ENCODE data around the gene COX5A. TPM values are rescaled to one million over a fixed set of nuclear protein-coding genes. Genes with fewer than 3 reads are reported as not detected.

COX5A gene
- total RNA-seq, 1 experiment from 2014 or later: 307 TPM

DNA sequence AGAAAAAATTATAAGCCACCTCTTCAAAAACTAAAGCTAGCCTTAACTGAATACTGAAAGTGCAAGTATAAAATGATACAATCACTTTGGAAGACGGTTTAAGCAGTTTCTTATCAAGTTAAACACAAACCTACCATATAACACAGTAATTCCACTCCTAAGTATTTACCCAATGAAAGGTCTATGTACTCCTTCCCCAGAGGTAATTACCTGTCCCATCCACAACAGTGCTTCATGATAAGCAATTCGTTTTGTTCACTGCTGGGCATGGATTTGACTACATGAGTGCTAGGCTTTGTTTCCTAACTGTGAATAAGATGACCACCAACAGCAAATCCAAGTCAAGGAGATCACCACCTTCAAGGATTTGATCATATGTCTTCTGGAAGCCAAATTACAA lies 4.3 kb downstream of the COX5A start (continued):
- TF ChIP-seq, protein P1, sequence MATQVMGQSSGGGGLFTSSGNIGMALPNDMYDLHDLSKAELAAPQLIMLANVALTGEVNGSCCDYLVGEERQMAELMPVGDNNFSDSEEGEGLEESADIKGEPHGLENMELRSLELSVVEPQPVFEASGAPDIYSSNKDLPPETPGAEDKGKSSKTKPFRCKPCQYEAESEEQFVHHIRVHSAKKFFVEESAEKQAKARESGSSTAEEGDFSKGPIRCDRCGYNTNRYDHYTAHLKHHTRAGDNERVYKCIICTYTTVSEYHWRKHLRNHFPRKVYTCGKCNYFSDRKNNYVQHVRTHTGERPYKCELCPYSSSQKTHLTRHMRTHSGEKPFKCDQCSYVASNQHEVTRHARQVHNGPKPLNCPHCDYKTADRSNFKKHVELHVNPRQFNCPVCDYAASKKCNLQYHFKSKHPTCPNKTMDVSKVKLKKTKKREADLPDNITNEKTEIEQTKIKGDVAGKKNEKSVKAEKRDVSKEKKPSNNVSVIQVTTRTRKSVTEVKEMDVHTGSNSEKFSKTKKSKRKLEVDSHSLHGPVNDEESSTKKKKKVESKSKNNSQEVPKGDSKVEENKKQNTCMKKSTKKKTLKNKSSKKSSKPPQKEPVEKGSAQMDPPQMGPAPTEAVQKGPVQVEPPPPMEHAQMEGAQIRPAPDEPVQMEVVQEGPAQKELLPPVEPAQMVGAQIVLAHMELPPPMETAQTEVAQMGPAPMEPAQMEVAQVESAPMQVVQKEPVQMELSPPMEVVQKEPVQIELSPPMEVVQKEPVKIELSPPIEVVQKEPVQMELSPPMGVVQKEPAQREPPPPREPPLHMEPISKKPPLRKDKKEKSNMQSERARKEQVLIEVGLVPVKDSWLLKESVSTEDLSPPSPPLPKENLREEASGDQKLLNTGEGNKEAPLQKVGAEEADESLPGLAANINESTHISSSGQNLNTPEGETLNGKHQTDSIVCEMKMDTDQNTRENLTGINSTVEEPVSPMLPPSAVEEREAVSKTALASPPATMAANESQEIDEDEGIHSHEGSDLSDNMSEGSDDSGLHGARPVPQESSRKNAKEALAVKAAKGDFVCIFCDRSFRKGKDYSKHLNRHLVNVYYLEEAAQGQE (IDR thresholded peaks at IDR 0.05; ENCODE audit: low read depth): no peak
- TF ChIP-seq, protein P2, sequence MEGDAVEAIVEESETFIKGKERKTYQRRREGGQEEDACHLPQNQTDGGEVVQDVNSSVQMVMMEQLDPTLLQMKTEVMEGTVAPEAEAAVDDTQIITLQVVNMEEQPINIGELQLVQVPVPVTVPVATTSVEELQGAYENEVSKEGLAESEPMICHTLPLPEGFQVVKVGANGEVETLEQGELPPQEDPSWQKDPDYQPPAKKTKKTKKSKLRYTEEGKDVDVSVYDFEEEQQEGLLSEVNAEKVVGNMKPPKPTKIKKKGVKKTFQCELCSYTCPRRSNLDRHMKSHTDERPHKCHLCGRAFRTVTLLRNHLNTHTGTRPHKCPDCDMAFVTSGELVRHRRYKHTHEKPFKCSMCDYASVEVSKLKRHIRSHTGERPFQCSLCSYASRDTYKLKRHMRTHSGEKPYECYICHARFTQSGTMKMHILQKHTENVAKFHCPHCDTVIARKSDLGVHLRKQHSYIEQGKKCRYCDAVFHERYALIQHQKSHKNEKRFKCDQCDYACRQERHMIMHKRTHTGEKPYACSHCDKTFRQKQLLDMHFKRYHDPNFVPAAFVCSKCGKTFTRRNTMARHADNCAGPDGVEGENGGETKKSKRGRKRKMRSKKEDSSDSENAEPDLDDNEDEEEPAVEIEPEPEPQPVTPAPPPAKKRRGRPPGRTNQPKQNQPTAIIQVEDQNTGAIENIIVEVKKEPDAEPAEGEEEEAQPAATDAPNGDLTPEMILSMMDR (IDR thresholded peaks at IDR 0.05 in 2 of 3, conservative IDR thresholded peaks at IDR 0.05 in 1 of 3; ENCODE audit: borderline replicate concordance in 1 of 3, insufficient read depth in 1 of 3, low read depth in 2 of 3, low read length in 2 of 3): no peak
- TF ChIP-seq SRF (IDR thresholded peaks at IDR 0.05; ENCODE audit: low read depth) (no peak), ZNF274 (IDR thresholded peaks at IDR 0.05; ENCODE audit: low read depth, low read length) (no peak)

DNA sequence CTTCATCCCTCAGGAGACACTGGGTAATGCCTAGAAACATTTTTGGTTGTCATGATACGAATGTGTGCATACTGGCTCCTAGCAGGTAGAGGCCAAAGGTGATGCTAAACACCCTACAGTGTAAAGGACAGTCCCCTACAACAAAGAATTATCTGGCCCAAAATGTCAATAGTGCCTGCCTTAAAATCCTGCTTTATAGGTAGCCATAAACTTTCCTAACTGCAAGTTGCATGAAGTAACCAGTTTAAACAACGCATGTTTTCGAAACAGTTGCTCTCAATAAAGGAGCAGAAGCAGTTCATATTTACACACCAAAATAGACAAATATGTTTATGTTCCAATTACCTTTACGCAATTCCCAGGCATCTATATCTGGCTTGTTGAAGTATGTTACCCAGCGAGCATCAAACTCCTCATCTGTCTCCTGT lies 9.1 kb downstream of the COX5A start:
- intact Hi-C loops (cut with micrococcal nuclease): no loop called here
- no peak for ATAC-seq
- no peak for DNase-seq (ENCODE audit: low read depth, low spot score)
- H3K4me1 ChIP-seq (ENCODE audit: control insufficient read depth in 1 of 2, insufficient read depth in 2 of 2, low read length in 2 of 2): no peaks in the 10 kb centered on the region
- H3K79me2 ChIP-seq (ENCODE audit: insufficient read depth, low read length): peaks cover 85% of the 10 kb centered on the region
- H2AFZ ChIP-seq (ENCODE audit: low read depth, low read length, poor library complexity, severe bottlenecking): no peak overlapping the region
- RAD21 ChIA-PET (ENCODE audit: low non-redundant PET in 1 of 2, low total read pairs in 2 of 2, uncharacterized antibody in 2 of 2, unreplicated experiment in 2 of 2): no interaction called here
- H3K9me3 ChIP-seq (ENCODE audit: control insufficient read depth in 1 of 2, insufficient read depth in 1 of 2, low read depth in 1 of 2, low read length in 2 of 2): no peaks in the 10 kb centered on the region
- no peak overlapping the region for H3K4me3 ChIP-seq (replicated peaks in 1 of 2; ENCODE audit: low read depth in 1 of 2, low read length in 2 of 2)
- no peak overlapping the region for H3K9ac ChIP-seq (ENCODE audit: low read length)
- TSS peak; percentile 12 for BruUV-seq (replicated peaks)
- peaks cover 7% of the 10 kb centered on the region; the same call in 1 of the 2 replicates for H4K20me1 ChIP-seq (ENCODE audit: insufficient read depth)
- no peaks in the 10 kb centered on the region for H3K27me3 ChIP-seq (ENCODE audit: insufficient read depth, low read length)
- no peaks in the 10 kb centered on the region for H3K9me2 ChIP-seq (ENCODE audit: insufficient read depth)
- TF ChIP-seq SRF (IDR thresholded peaks at IDR 0.05; ENCODE audit: low read depth): no peak
- no peak for TF ChIP-seq JUND (IDR thresholded peaks at IDR 0.05)
- TF ChIP-seq RAD21 (IDR thresholded peaks at IDR 0.05; ENCODE audit: low read depth): no peak
- no peak for TF ChIP-seq ZFX (IDR thresholded peaks at IDR 0.05)
- TF ChIP-seq ZNF274 (IDR thresholded peaks at IDR 0.05; ENCODE audit: low read depth, low read length): no peak
- no peak for TF ChIP-seq POLR2A (IDR thresholded peaks at IDR 0.05; ENCODE audit: borderline replicate concordance, extremely low read depth, insufficient read depth, insufficient read length)
- no peak for TF ChIP-seq EZH2phosphoT487 (IDR thresholded peaks at IDR 0.05; ENCODE audit: borderline replicate concordance)
- TF ChIP-seq YY1 (IDR thresholded peaks at IDR 0.05; ENCODE audit: extremely low read depth, insufficient replicate concordance, low read depth, low read length): no peak
- TF ChIP-seq EZH2 (IDR thresholded peaks at IDR 0.05): no peak
- TF ChIP-seq CBX3 (IDR thresholded peaks at IDR 0.05; ENCODE audit: low read depth): no peak
- TF ChIP-seq, protein P3, sequence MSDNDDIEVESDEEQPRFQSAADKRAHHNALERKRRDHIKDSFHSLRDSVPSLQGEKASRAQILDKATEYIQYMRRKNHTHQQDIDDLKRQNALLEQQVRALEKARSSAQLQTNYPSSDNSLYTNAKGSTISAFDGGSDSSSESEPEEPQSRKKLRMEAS (IDR thresholded peaks at IDR 0.05): no peak
- peaks cover 36 to 41% of the 10 kb centered on the region in 2 experiments; a peak in 3 of 4 replicates for H3K36me3 ChIP-seq (ENCODE audit: control insufficient read depth in 1 of 2, insufficient read depth in 2 of 2, low read length in 2 of 2)
- CTCF ChIA-PET: no interaction called here
- H3K4me2 ChIP-seq (ENCODE audit: low read length): no peak overlapping the region
- POLR2A ChIA-PET: no interaction called here
- H3K27ac ChIP-seq (ENCODE audit: low read depth, low read length): no peak overlapping the region
